ENCODE results near the gene SETDB2.
A peak's percentile ranks its signal among the peaks of the same experiment; 100 is the strongest.

SETDB2 gene

GRCh38 chr13:49530457-49530856 is 86.4 kb downstream of the SETDB2 start:
- no peak for DNase-seq (ENCODE audit: low read depth, low spot score)

- DNase-seq (ENCODE audit: low read depth, low spot score): no peak
Measured at GRCh38 chr13:49532593-49532992, 88.5 kb downstream of the SETDB2 start.

- DNase-seq (ENCODE audit: low read depth, low spot score): no peak
Measured at GRCh38 chr13:49533011-49533410, 88.9 kb downstream of the SETDB2 start.

- no peak for DNase-seq (ENCODE audit: low read depth, low spot score)
Measured at GRCh38 chr13:49533591-49534269, 89.7 kb downstream of the SETDB2 start.

GRCh38 chr13:49536144-49536873 is 92.2 kb downstream of the SETDB2 start:
- no peak for DNase-seq (ENCODE audit: low read depth, low spot score)

- DNase-seq (ENCODE audit: low read depth, low spot score): no peak
Measured at GRCh38 chr13:49538404-49538803, 94.3 kb downstream of the SETDB2 start.

GRCh38 chr13:49539313-49539712 is 95.2 kb downstream of the SETDB2 start:
- no peak for DNase-seq (ENCODE audit: low read depth, low spot score)

- no peak for DNase-seq (ENCODE audit: low read depth, low spot score)
Measured at GRCh38 chr13:49539746-49540145, 95.7 kb downstream of the SETDB2 start.

- peak; percentile 35 for DNase-seq (ENCODE audit: low read depth, low spot score)
Measured at GRCh38 chr13:49540552-49540951, 96.5 kb downstream of the SETDB2 start.

- no peak for DNase-seq (ENCODE audit: low read depth, low spot score)
Measured at GRCh38 chr13:49543656-49544055, 99.6 kb downstream of the SETDB2 start.

Measured in ELF-1 (cell line).